GM23248 (cell line): Measurements from ENCODE around the gene PFDN1. TPM values are rescaled to one million over a fixed set of nuclear protein-coding genes. Genes with fewer than 3 reads are reported as not detected.

Experiments
- DNase-seq: peaks from one replicate; pipeline ENCODE4 v3.0.0-alpha.2; 2015
- H2AFZ ChIP-seq: fragments of 200-600 bp; sonication (generic); 2 replicates; pipeline ENCODE4 v1.6.1; 2016; ENCODE audit warnings: antibody characterized with exemption
- H3F3A ChIP-seq: fragments of 200-600 bp; sonication (generic); 2 replicates; pipeline ENCODE4 v1.6.1; 2016; ENCODE audit warnings: mild to moderate bottlenecking, antibody characterized with exemption, mixed run types; ENCODE audit not compliant: insufficient read depth
- H3K27ac ChIP-seq: fragments of 200-600 bp; sonication (generic); 2 replicates; pipeline ENCODE4 v1.5.1; 2016; ENCODE audit warnings: mild to moderate bottlenecking
- H3K27me3 ChIP-seq: fragments of 200-600 bp; sonication (generic); replicated peaks from 2 replicates; pipeline ENCODE4 v1.6.1; 2016; ENCODE audit warnings: mild to moderate bottlenecking; ENCODE audit not compliant: insufficient read depth
- H3K36me3 ChIP-seq: fragments of 200-600 bp; sonication (generic); 2 replicates; pipeline ENCODE4 v1.6.1; 2016; ENCODE audit warnings: low read depth, mild to moderate bottlenecking
- H3K4me1 ChIP-seq: fragments of 200-600 bp; sonication (generic); 2 replicates; pipeline ENCODE4 v1.6.1; 2016; ENCODE audit warnings: mild to moderate bottlenecking; ENCODE audit not compliant: insufficient read depth
- H3K4me2 ChIP-seq: fragments of 200-600 bp; sonication (generic); one replicate; pipeline ENCODE4 v1.6.1; 2016; ENCODE audit warnings: mild to moderate bottlenecking; ENCODE audit not compliant: unreplicated experiment
- H3K4me3 ChIP-seq: fragments of 200-600 bp; sonication (generic); 2 replicates; pipeline ENCODE4 v1.5.1; 2016; ENCODE audit warnings: mild to moderate bottlenecking
- H3K79me2 ChIP-seq: fragments of 200-600 bp; sonication (generic); 2 replicates; pipeline ENCODE4 v1.6.1; 2016; ENCODE audit warnings: mild to moderate bottlenecking; ENCODE audit not compliant: insufficient read depth
- H3K9ac ChIP-seq: fragments of 200-600 bp; sonication (generic); 2 replicates; pipeline ENCODE4 v1.6.1; 2016; ENCODE audit warnings: mild to moderate bottlenecking
- H3K9me2 ChIP-seq: fragments of 200-600 bp; sonication (generic); 2 replicates; pipeline ENCODE4 v1.6.1; 2016; ENCODE audit warnings: mixed run types, mild to moderate bottlenecking, moderate library complexity; ENCODE audit not compliant: insufficient read depth
- H3K9me3 ChIP-seq: fragments of 200-600 bp; sonication (generic); one replicate; pipeline ENCODE4 v1.6.1; 2017; ENCODE audit warnings: low read depth
- H4K20me1 ChIP-seq: fragments of 200-600 bp; sonication (generic); 2 replicates; pipeline ENCODE4 v1.6.0; 2016; ENCODE audit not compliant: insufficient read depth
- EZH2 ChIP-seq: fragments of 200-600 bp; sonication (generic); IDR thresholded peaks from 2 replicates; pipeline ENCODE4 v1.6.1; 2018; ENCODE audit warnings: antibody characterized with exemption, mild to moderate bottlenecking; ENCODE audit not compliant: insufficient read depth, poor library complexity, severe bottlenecking
- EZH2phosphoT487 ChIP-seq: fragments of 200-600 bp; sonication (generic); IDR thresholded peaks from 2 replicates; pipeline ENCODE4 v1.6.1; 2018; ENCODE audit warnings: antibody characterized with exemption, moderate library complexity, mild to moderate bottlenecking, low read depth; ENCODE audit not compliant: insufficient read depth
- WGBS, 2 experiments: methylation state at CpG; one replicate each; pipeline ENCODE4 v1.1.6; 2015 to 2017; ENCODE audit warnings: low lambda C conversion rate in 2 of 2, low coverage in 1 of 2; ENCODE audit errors: missing lambda C conversion rate in 2 of 2; 5-methylcytosine and 5-hydroxymethylcytosine counted together
- in situ Hi-C: fragments of 300-500 bp; cut with MboI; formaldehyde crosslinking; loops from 2 replicates; pipeline ENCODE4 v1.15.0; 2020
- polyA plus RNA-seq: library from polyadenylated mRNA; unstranded; fragments of >200 nt; fragmentation: Nextera tagmentation; extraction: Ambion mirVana; gene quantifications from 2 replicates; pipeline ENCODE4 v1.2.1, GENCODE V29; 2016
- total RNA-seq: library from RNA; depleted of rRNA; stranded (reverse); fragments of >200 nt; shearing (Covaris generic); gene quantifications from 2 replicates; pipeline ENCODE4 v1.2.3, GENCODE V29; 2014

Gene PFDN1
- total and polyA plus RNA-seq, 2 experiments from 2014 or later, result 95.8 to 99.9 TPM

DNA sequence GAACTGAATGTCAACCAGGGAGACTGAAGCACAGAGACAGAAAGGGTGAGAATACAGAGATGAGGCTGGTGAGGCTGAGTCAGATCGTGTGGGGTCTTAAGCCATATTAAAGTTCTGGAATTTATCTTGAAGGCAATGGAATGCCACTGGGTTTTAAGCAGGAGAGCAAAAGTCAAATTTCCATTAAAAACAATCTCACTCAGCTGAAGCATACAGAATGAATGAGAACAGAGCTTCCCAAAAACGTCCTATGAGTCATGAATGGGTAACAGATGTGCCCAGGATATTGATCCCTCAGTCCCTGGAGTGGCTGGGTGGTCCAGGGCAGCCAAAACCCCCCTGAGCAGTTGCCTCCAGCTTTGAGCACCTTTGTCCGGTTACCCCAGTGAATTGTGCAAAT, 44.9 kb downstream of the PFDN1 start:
- Histone ChIP-seq H2AFZ (no peak overlapping the region), H3K36me3 (no peaks in the 10 kb centered on the region), H3K27ac (peak overlapping the region; percentile 27), H3K4me3 (no peak overlapping the region), H3K4me2 (peak overlapping the region; percentile 64), H4K20me1 (no peaks in the 10 kb centered on the region), H3K9me2 (no peaks in the 10 kb centered on the region), H3K9me3 (no peaks in the 10 kb centered on the region), H3K27me3 (no peaks in the 10 kb centered on the region), H3K79me2 (peaks cover 75% of the 10 kb centered on the region), H3K9ac (no peak overlapping the region), H3K4me1 (peaks cover 36% of the 10 kb centered on the region), H3F3A (peaks cover 33% of the 10 kb centered on the region)
- in situ Hi-C loops, result no loop called here
- 18 to 21% methylated on average over 3 of the region's 3 CpGs for WGBS, 2 experiments
- peak; percentile 53 for DNase-seq
- TF ChIP-seq EZH2phosphoT487 (no peak), EZH2 (no peak)

DNA sequence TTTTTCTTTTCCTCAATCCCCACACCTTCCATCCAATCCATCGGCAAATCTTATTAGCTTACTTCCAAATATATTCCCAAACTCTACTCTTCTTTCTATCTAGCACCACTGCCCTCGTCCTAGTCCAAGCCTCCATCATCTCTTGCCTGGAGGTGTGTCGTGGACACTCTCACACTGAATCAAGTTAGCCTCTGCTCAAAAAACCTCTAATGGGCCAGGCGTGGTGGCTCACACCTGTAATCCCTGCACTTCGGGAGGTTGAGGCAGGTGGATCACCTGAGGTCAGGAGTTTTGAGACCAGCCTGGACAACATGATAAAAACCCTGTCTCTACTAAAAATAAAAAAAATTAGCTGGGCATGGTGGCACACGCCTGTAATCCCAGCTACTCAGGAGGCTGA, 46.2 kb downstream of the PFDN1 start:
- Histone ChIP-seq H3K9ac (no peak overlapping the region), H3K4me1 (peaks cover 41% of the 10 kb centered on the region), H3K4me2 (no peak overlapping the region), H4K20me1 (no peaks in the 10 kb centered on the region), H3K27ac (no peak overlapping the region), H3K36me3 (no peaks in the 10 kb centered on the region), H3K27me3 (no peaks in the 10 kb centered on the region), H3K9me2 (no peaks in the 10 kb centered on the region), H3K4me3 (no peak overlapping the region), H3F3A (peaks cover 39% of the 10 kb centered on the region), H3K9me3 (no peaks in the 10 kb centered on the region), H3K79me2 (peaks cover 81% of the 10 kb centered on the region), H2AFZ (no peak overlapping the region)
- TF ChIP-seq EZH2phosphoT487, result no peak
- no peak for DNase-seq
- in situ Hi-C loops, result no loop called here
- whole genome bisulfite sequencing, 2 experiments, result 93 to 98% methylated on average over 6 of the region's 6 CpGs

DNA sequence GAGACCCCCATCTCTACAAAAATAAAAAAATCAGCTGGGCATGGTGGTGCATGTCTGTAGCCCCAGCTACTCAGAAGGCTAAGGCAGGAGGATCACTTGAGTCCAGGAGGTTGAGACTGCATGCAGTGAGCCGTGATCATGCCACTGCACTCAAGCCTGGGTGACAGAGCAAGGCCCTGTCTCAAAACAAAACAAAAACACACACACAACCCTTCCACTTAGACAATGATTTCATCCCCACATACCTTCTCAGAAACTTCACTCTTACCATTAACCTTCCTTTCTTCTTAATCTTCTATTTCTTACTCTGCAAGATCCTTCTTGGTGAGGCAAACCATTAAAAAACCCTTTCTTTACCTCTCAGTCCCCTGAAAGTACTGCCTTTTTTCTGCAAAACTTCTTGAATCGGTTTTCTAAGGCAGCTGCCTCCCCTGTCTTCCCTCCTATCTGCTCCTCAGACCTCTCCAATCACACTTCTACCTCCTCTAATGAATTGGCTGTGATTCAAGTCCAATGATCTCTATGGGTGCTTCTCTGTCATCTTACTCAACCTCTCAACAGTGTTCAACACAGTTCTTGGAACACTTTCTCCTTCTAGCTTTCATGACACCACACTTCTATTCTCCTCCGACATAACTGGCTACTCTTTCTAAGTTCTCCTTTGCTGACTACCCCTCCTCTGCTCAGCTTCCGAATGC, 47.3 kb downstream of the PFDN1 start:
- Histone ChIP-seq H3K4me1 (peaks cover 42% of the 10 kb centered on the region), H3K27me3 (no peaks in the 10 kb centered on the region), H3K9me3 (no peaks in the 10 kb centered on the region), H4K20me1 (no peaks in the 10 kb centered on the region), H3K27ac (no peak overlapping the region), H3K79me2 (peaks cover 79% of the 10 kb centered on the region), H3K9ac (no peak overlapping the region), H2AFZ (no peak overlapping the region), H3K36me3 (no peaks in the 10 kb centered on the region), H3K9me2 (no peaks in the 10 kb centered on the region), H3F3A (peaks cover 40% of the 10 kb centered on the region), H3K4me2 (no peak overlapping the region), H3K4me3 (no peak overlapping the region)
- in situ Hi-C loops, result no loop called here
- no peak for DNase-seq
- 98 to 100% methylated on average over 4 of the region's 4 CpGs for WGBS, 2 experiments
- TF ChIP-seq EZH2phosphoT487 (no peak), EZH2 (no peak)

DNA sequence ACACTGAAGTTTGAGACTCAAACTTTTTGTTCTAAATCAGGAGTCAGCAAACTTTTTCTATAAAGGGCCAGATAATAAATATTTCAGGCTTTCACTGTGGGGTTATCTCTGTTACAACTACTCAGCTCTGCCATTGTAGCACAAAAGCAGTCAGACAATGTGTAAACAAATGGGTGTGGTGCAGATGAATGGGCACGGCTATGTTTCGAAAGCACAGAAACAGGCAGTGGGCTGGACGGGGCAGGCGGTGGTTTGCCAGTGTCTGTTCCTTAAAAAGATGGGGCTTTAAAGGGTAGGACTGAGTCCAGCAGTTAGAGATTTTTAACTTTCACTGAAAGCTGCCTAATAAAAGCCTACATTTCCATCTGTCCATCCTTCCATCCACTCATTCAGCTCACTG, 48.9 kb downstream of the PFDN1 start:
- peak; percentile 67 for DNase-seq
- H4K20me1 ChIP-seq, result no peaks in the 10 kb centered on the region
- no peak overlapping the region for H2AFZ ChIP-seq
- no peak overlapping the region for H3K4me3 ChIP-seq
- H3K79me2 ChIP-seq, result peaks cover 81% of the 10 kb centered on the region
- WGBS, 2 experiments, result 22 to 31% methylated on average over 4 of the region's 4 CpGs
- peaks cover 43% of the 10 kb centered on the region for H3K4me1 ChIP-seq
- H3K9ac ChIP-seq, result no peak overlapping the region; the same call in 1 of the 2 replicates
- peaks cover 41% of the 10 kb centered on the region for H3F3A ChIP-seq
- TF ChIP-seq EZH2phosphoT487 (no peak), EZH2 (no peak)
- in situ Hi-C loops, result no loop called here
- H3K4me2 ChIP-seq, result no peak overlapping the region
- H3K9me3 ChIP-seq, result no peaks in the 10 kb centered on the region
- no peaks in the 10 kb centered on the region for H3K27me3 ChIP-seq
- H3K27ac ChIP-seq, result peak overlapping the region; percentile 23
- H3K9me2 ChIP-seq, result no peaks in the 10 kb centered on the region
- H3K36me3 ChIP-seq, result no peaks in the 10 kb centered on the region
